Heart left ventricle (tissue), 16 donors: ENCODE results near the gene UNKL. TPM values are rescaled to one million over a fixed set of nuclear protein-coding genes. Genes with fewer than 3 reads are reported as not detected.
"Not testable (repeated sequence)": the region's sequence is repeated elsewhere in the genome, so short reads cannot be mapped to it uniquely, and the experiment has no call there.

Source experiments
- ATAC-seq, 4 donors: fragments of 200-7000 bp; cut with Tn5 transposase; one replicate each; pipeline ENCODE4 v1.9.1; 2020 to 2022; ENCODE audit warnings: moderate library complexity in 4 of 4, mild to moderate bottlenecking in 3 of 4, moderate number of reproducible peaks in 1 of 4
- DNase-seq, 5 donors: peaks; one replicate each; pipeline ENCODE4 v3.0.0-alpha.2; 2020
- H3K27ac ChIP-seq, 12 donors: fragments of 200-600 bp; sonication (generic) in 4 of 12; one replicate each; pipeline versions ENCODE4 v1.5.0 to v1.8.0; 2016 to 2022; ENCODE audit warnings: mild to moderate bottlenecking in 2 of 12
- H3K27me3 ChIP-seq, 9 donors: fragments of 200-600 bp; sonication (generic) in 2 of 9; one replicate each; pipeline versions ENCODE4 v1.5.1 to v1.8.0; 2016 to 2022; ENCODE audit warnings: mild to moderate bottlenecking in 3 of 9
- H3K36me3 ChIP-seq, 9 donors: fragments of 200-600 bp; sonication (generic) in 2 of 9; one replicate each; pipeline versions ENCODE4 v1.5.0 to v1.8.0; 2018 to 2022; ENCODE audit warnings: mild to moderate bottlenecking in 2 of 9
- H3K4me1 ChIP-seq, 12 donors: fragments of 200-600 bp; sonication (generic) in 4 of 12; one replicate each; pipeline versions ENCODE4 v1.5.0 to v1.8.0; 2016 to 2022; ENCODE audit warnings: mild to moderate bottlenecking in 3 of 12
- H3K4me3 ChIP-seq, 12 donors: fragments of 200-600 bp; sonication (generic) in 4 of 12; one replicate each; pipeline versions ENCODE4 v1.5.0 to v1.8.0; 2017 to 2022; ENCODE audit warnings: mild to moderate bottlenecking in 9 of 12, moderate library complexity in 4 of 12
- H3K9me3 ChIP-seq, 12 donors: fragments of 200-600 bp; sonication (generic) in 4 of 12; one replicate each; pipeline versions ENCODE4 v1.5.0 to v1.8.0; 2016 to 2022; ENCODE audit warnings: mild to moderate bottlenecking in 1 of 12
- CTCF ChIP-seq, 12 donors: fragments of 200-600 bp; sonication (generic) in 4 of 12; IDR thresholded peaks; one replicate each; pipeline versions ENCODE4 v1.5.0 to v1.8.0; 2018 to 2022; ENCODE audit warnings: antibody characterized with exemption in 12 of 12, mild to moderate bottlenecking in 5 of 12
- POLR2A ChIP-seq, 2 donors: fragments of 450-650 bp; IDR thresholded peaks; one replicate each; pipeline ENCODE4 v1.6.1; 2017; ENCODE audit warnings: antibody characterized with exemption in 2 of 2, mild to moderate bottlenecking in 2 of 2, moderate library complexity in 2 of 2
- WGBS, 4 donors: extraction: QIAGEN DNeasy Blood & Tissue Kit in 2 of 4; methylation state at CpG; one replicate each; pipeline versions ENCODE4 v1.1.5 to v1.1.7; 2013 to 2018; 5-methylcytosine and 5-hydroxymethylcytosine counted together
- intact Hi-C, 10 donors: fragments of 100-400 bp; cut with DNase I; formaldehyde crosslinking; loops; one replicate each; pipeline versions ENCODE4 v1.11.1 to v1.14.2; 2022
- polyA plus RNA-seq, 2 donors: library from polyadenylated mRNA; stranded (reverse); fragments of 200-250 nt; gene quantifications; one replicate each; pipeline ENCODE4 v1.2.3, GENCODE V29; 2013
- total RNA-seq, 9 donors: library from RNA; depleted of rRNA in 2 of 9; stranded (reverse); fragments of >200 nt in 2 of 9; fragmentation: NEBNext Ultra II Directional in 3 of 9; extraction: Animal tissue kit (Norgen Biotek cat#: 25700) in 3 of 9; gene quantifications; one replicate each; pipeline versions ENCODE4 v1.1.0 to v1.2.4, GENCODE V29; 2016 to 2023
- donor health status: ischemic (EF 13 %, LVEDD 7.1; RV severe dilation, severe dysfunction).
- donor health status: healthy with polysubstance abuse.
- donor health status: DM: no; HTN: yes; CAD: no.
- donor health status: DM: no; HTN: no; CAD: no.
- donor health status: ischemic (EF 25% LVEDD 6.9; RV normal size, moderate dysfunction).
- donor health status: ischemic (EF 25% LVEDD 5.7; RV mildly dilated, moderate dysfunction).
- donor health status: healthy.
- donor health status: DM: yes; HTN: yes; CAD: no.
- donor health status: ischemic (EF 35%, LVEDD 5.7; RV mildly dilated, moderate dysfunction).
- donor health status: nonischemic (EF 11% LVEDD 7.7; RV severe dilation, severe dysfunction).
- donor health status: DM: yes; HTN: yes; CAD: no.
- donor health status: PGD.
- donor health status: ischemic (EF 29% LVEDD 5.4; RV normal size, mild dysfunction).
- donor health status: nonischemic (EF 23%, LVEDD 6.1; RV moderate dilation, normal function).

The UNKL gene
- total and polyA plus RNA-seq, 11 donors = 4.3 to 18.3 (median 9.2) TPM

GRCh38 chr16:1330931-1331711, 83.4 kb downstream of the UNKL start:
- no peaks in the 10 kb centered on the region for H3K36me3 ChIP-seq
- peak overlapping the region in 11 of 12 donors; percentile 41 to 65 (median 57) for H3K4me3 ChIP-seq
- H3K27me3 ChIP-seq = peaks cover 8 to 47% (median 30%) of the 10 kb centered on the region in 9 donors
- no peak for ATAC-seq
- peaks cover 0 to 6% (median 0%) of the 10 kb centered on the region in 12 donors for H3K9me3 ChIP-seq
- 48 to 58% (median 48%) methylated on average over 10 to 22 of the region's 22 CpGs for WGBS, 4 donors
- H3K4me1 ChIP-seq = peaks cover 0 to 52% (median 26%) of the 10 kb centered on the region in 12 donors
- DNase-seq = no peak
- H3K27ac ChIP-seq = peak overlapping the region in 10 of 12 donors; percentile 30 to 83 (median 63)
- intact Hi-C loops = no loop called here
- TF ChIP-seq CTCF (IDR thresholded peaks at IDR 0.05) (no peak), POLR2A (IDR thresholded peaks at IDR 0.05) (no peak)

GRCh38 chr16:1330260-1330914, 84.1 kb downstream of the UNKL start:
- Histone ChIP-seq H3K27ac (no peak overlapping the region), H3K4me3 (no peak overlapping the region), H3K9me3 (peaks cover 0 to 6% (median 0%) of the 10 kb centered on the region in 12 donors), H3K36me3 (peaks cover 0 to 6% (median 2%) of the 10 kb centered on the region in 9 donors), H3K4me1 (peaks cover 0 to 60% (median 28%) of the 10 kb centered on the region in 12 donors), H3K27me3 (peaks cover 8 to 44% (median 30%) of the 10 kb centered on the region in 9 donors)
- DNase-seq (no peak), ATAC-seq (no peak)
- WGBS, 4 donors = 62 to 79% (median 69%) methylated on average over 11 to 17 of the region's 17 CpGs
- intact Hi-C loops = no loop called here
- TF ChIP-seq CTCF (IDR thresholded peaks at IDR 0.05) (peak in 7 of 12 donors; percentile 14 to 41 (median 35)), POLR2A (IDR thresholded peaks at IDR 0.05) (no peak)

GRCh38 chr16:1328961-1329360, 85.5 kb downstream of the UNKL start:
- 92 to 94% (median 93%) methylated on average over 10 of the region's 10 CpGs for WGBS, 4 donors

GRCh38 chr16:1328136-1328535, 86.4 kb downstream of the UNKL start:
- DNase-seq, H3K4me3 ChIP-seq, ATAC-seq, H3K9me3 ChIP-seq, intact Hi-C loops, H3K27ac ChIP-seq: not testable (repeated sequence)
- peaks cover 0 to 44% (median 19%) of the 10 kb centered on the region in 12 donors for H3K4me1 ChIP-seq
- 89 to 91% (median 90%) methylated on average over 16 to 20 of the region's 20 CpGs for WGBS, 4 donors
- H3K36me3 ChIP-seq = peaks cover 0 to 28% (median 25%) of the 10 kb centered on the region in 9 donors
- H3K27me3 ChIP-seq = peaks cover 0 to 22% (median 11%) of the 10 kb centered on the region in 9 donors

More at GRCh38 chr16:1328961-1329360, 85.5 kb downstream of the UNKL start:
- H3K9me3 ChIP-seq, H3K27ac ChIP-seq, DNase-seq, ATAC-seq, intact Hi-C loops, H3K4me3 ChIP-seq: not testable (repeated sequence)
- H3K36me3 ChIP-seq = peaks cover 0 to 20% (median 16%) of the 10 kb centered on the region in 9 donors
- H3K27me3 ChIP-seq = peaks cover 3 to 30% (median 18%) of the 10 kb centered on the region in 9 donors
- H3K4me1 ChIP-seq = peaks cover 0 to 53% (median 24%) of the 10 kb centered on the region in 12 donors

- TF ChIP-seq CTCF (IDR thresholded peaks at IDR 0.05) (no peak), POLR2A (IDR thresholded peaks at IDR 0.05) (no peak)
- 68 to 74% (median 73%) methylated on average over 4 to 5 of the region's 5 CpGs; no CpG with 5 or more reads in 1 of the 4 donors for WGBS, 4 donors
- Histone ChIP-seq H3K4me1 (peaks cover 0 to 39% (median 14%) of the 10 kb centered on the region in 12 donors), H3K36me3 (peaks cover 0 to 34% (median 27%) of the 10 kb centered on the region in 9 donors), H3K9me3 (peaks cover 0 to 6% (median 0%) of the 10 kb centered on the region in 12 donors), H3K27me3 (peaks cover 0 to 16% (median 5%) of the 10 kb centered on the region in 9 donors), H3K4me3 (no peak overlapping the region), H3K27ac (peak overlapping the region in 1 of 12 donors; percentile 35)
- no peak for DNase-seq
- ATAC-seq = no peak
- intact Hi-C loops = no loop called here
Observed at GRCh38 chr16:1327619-1327947, 86.9 kb downstream of the UNKL start.
